HG03103 (cell line): Measurements from ENCODE around the gene CLCC1.

Source experiments
- ATAC-seq: cut with Tn5 transposase; IDR thresholded peaks from one replicate; pipeline ENCODE4 v1.9.1; 2021; ENCODE audit warnings: low read depth; ENCODE audit not compliant: unreplicated experiment

CLCC1 gene

GRCh38 chr1:108925920-108926319 is 37.4 kb downstream of the CLCC1 start:
- no peak for ATAC-seq

- no peak for ATAC-seq
Observed at GRCh38 chr1:108916788-108917187, 46.5 kb downstream of the CLCC1 start.
